Activated CD8-positive, alpha-beta memory T cell treated with anti-CD3 and anti-CD28 coated beads, Interleukin-2, amount 10 ng/mL, durations not matched to agents 7 days and 5 days (primary cell): ENCODE data around the gene SOSTDC1. TPM values are rescaled to one million over a fixed set of nuclear protein-coding genes. Genes with fewer than 3 reads are reported as not detected.
"Not testable (repeated sequence)": the region's sequence is repeated elsewhere in the genome, so short reads cannot be mapped to it uniquely, and the experiment has no call there.

Experiments used
- ATAC-seq: fragments of 150-1000 bp; cut with Tn5 transposase; one replicate; pipeline ENCODE4 v1.10.0; 2021; ENCODE audit warnings: moderate library complexity
- CTCF ChIA-PET: fragments of 350-600 bp; sonication (Branson Sonifier 250); formaldehyde crosslinking; loops from one replicate; lab custom pipeline; 2021; ENCODE audit warnings: antibody characterized with exemption; lab: Charles Lee
- DNase-seq: peaks from one replicate; pipeline ENCODE4 v3.0.0-alpha.2; 2020
- H3K27ac Mint-ChIP-seq: one replicate; pipeline ENCODE4 v1.8.0; 2021; ENCODE audit warnings: mild to moderate bottlenecking, mixed read lengths
- H3K27me3 Mint-ChIP-seq: one replicate; pipeline ENCODE4 v1.8.0; 2021; ENCODE audit warnings: mixed read lengths
- H3K36me3 Mint-ChIP-seq: one replicate; pipeline ENCODE4 v1.8.0; 2021; ENCODE audit warnings: mild to moderate bottlenecking, mixed read lengths
- H3K4me1 Mint-ChIP-seq: one replicate; pipeline ENCODE4 v1.8.0; 2021; ENCODE audit warnings: mixed read lengths
- H3K4me3 Mint-ChIP-seq: one replicate; pipeline ENCODE4 v1.8.0; 2021; ENCODE audit warnings: mild to moderate bottlenecking, moderate library complexity, mixed read lengths
- H3K9me3 Mint-ChIP-seq: one replicate; pipeline ENCODE4 v1.8.0; 2022; ENCODE audit warnings: low read depth, mixed read lengths
- total RNA-seq, 2 experiments: library from RNA; stranded (reverse); gene quantifications; one replicate each; pipeline ENCODE4 v1.2.3, GENCODE V29; 2021

SOSTDC1 gene
- total RNA-seq, 2 experiments from 2014 or later: not detected

- no peak overlapping the region for H3K4me3 Mint-ChIP-seq
- H3K27ac Mint-ChIP-seq: peak overlapping the region; percentile 70
- CTCF ChIA-PET: no interaction called here
- DNase-seq: no peak
- H3K36me3 Mint-ChIP-seq: no peaks in the 10 kb centered on the region
- ATAC-seq: peak; percentile 70
- no peaks in the 10 kb centered on the region for H3K27me3 Mint-ChIP-seq
- peaks cover 9% of the 10 kb centered on the region for H3K4me1 Mint-ChIP-seq
- no peaks in the 10 kb centered on the region for H3K9me3 Mint-ChIP-seq
These were observed 27.1 kb upstream of the SOSTDC1 start for GRCh38 chr7:16492513-16493062.

DNA sequence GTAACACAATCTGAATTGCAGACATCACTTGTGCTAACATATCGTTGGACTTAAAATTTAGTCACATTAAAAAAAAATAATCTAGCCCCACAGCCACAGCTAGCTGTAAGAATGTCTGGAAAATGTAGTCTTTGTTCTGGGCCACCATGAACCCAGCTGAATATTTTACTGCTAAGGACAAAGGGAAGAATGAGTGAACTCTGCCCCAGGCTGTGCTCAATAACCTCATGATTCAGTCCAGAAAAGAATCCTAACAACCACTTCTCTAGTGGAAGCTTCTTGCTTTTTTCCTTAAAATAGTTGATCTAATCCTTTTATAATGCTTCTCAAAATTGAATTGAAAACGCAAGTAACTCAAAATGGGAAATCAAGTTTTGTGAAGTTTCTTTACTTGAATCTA is 25.6 kb upstream of the SOSTDC1 start:
- Mint-ChIP-seq H3K4me3 (no peak overlapping the region), H3K27ac (no peak overlapping the region), H3K27me3 (no peaks in the 10 kb centered on the region), H3K9me3 (no peaks in the 10 kb centered on the region), H3K36me3 (no peaks in the 10 kb centered on the region), H3K4me1 (peaks cover 9% of the 10 kb centered on the region)
- ATAC-seq: no peak
- CTCF ChIA-PET: no interaction called here
- no peak for DNase-seq

DNA sequence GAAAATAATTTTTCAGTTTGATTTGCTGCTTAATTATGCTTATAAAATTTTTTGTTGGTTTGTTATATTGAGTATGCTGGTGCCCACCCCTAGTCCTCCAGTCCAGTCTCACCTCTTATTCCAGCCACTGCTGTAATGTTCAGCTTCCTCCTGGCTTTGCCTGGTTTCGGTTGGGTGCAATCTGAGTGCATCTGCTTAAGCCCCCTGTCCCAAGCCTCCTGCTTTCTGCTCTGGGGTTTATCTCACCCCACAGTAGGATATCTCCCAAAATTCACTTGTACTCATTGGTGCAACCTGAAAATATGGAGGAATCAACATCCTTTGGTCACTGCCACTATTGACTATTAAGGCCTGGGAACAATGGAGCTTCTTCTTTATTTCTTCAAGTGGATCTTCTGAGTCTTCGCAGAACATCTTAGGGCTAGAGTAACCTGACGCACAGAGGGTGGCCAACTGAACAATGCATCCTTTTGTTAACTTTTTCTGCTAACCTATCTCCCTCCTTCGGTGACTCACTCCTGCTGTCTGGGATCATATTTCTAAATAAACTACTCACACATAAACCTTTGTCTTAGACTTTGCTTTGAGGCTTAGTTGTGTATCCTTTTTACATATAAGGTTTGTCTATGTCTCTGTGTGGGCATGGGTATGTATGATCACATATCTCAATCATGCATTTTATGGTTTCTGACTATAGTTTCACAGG is 19.1 kb upstream of the SOSTDC1 start:
- Mint-ChIP-seq H3K27me3 (peaks cover 4% of the 10 kb centered on the region), H3K4me3 (no peak overlapping the region), H3K27ac (no peak overlapping the region), H3K4me1 (no peaks in the 10 kb centered on the region), H3K36me3 (no peaks in the 10 kb centered on the region), H3K9me3 (no peaks in the 10 kb centered on the region)
- no peak for ATAC-seq
- CTCF ChIA-PET: interaction anchor here (1.2 kb wide), 1 partner anchor 80 kb away, joined by 3 read pairs; no protein-coding TSS in a partner anchor
- DNase-seq: no peak

DNA sequence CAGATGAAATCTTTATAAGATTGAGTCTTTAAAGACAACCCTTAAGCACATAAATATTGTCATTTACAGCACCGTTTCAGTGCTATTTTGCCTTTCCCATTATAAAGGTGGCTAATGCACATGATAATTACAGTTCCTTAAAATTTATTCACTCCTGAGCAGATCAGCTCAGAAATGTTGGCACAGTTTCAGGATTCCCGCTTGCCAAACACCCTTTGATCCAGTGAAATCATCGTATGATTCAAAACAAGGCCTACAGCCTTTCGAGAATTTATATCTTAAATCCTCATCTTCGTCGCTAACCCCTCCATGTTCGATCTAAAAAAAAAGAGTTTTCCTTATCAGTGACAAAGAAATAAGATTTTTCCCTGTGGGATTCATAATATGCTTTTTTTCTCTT is 14.1 kb upstream of the SOSTDC1 start:
- no peak overlapping the region for H3K27ac Mint-ChIP-seq
- peaks cover 4% of the 10 kb centered on the region for H3K27me3 Mint-ChIP-seq
- H3K4me1 Mint-ChIP-seq: no peaks in the 10 kb centered on the region
- no peaks in the 10 kb centered on the region for H3K36me3 Mint-ChIP-seq
- DNase-seq (no peak), ATAC-seq (no peak)
- no peaks in the 10 kb centered on the region for H3K9me3 Mint-ChIP-seq
- H3K4me3 Mint-ChIP-seq: no peak overlapping the region
- CTCF ChIA-PET: no interaction called here

- DNase-seq (no peak), ATAC-seq (no peak)
- no peaks in the 10 kb centered on the region for H3K36me3 Mint-ChIP-seq
- H3K9me3 Mint-ChIP-seq: no peaks in the 10 kb centered on the region
- H3K27ac Mint-ChIP-seq: no peak overlapping the region
- H3K4me1 Mint-ChIP-seq: no peaks in the 10 kb centered on the region
- CTCF ChIA-PET: no interaction called here
- peaks cover 4% of the 10 kb centered on the region for H3K27me3 Mint-ChIP-seq
- no peak overlapping the region for H3K4me3 Mint-ChIP-seq
These were observed 13.6 kb upstream of the SOSTDC1 start for GRCh38 chr7:16479161-16479560.

GRCh38 chr7:16471933-16472332 is 6.4 kb upstream of the SOSTDC1 start:
- CTCF ChIA-PET: no interaction called here
- H3K27ac Mint-ChIP-seq: no peak overlapping the region
- ATAC-seq (no peak), DNase-seq (no peak)
- peaks cover 5% of the 10 kb centered on the region for H3K27me3 Mint-ChIP-seq
- H3K4me1 Mint-ChIP-seq: no peaks in the 10 kb centered on the region
- H3K36me3 Mint-ChIP-seq: no peaks in the 10 kb centered on the region
- H3K9me3 Mint-ChIP-seq: no peaks in the 10 kb centered on the region
- H3K4me3 Mint-ChIP-seq: no peak overlapping the region

DNA sequence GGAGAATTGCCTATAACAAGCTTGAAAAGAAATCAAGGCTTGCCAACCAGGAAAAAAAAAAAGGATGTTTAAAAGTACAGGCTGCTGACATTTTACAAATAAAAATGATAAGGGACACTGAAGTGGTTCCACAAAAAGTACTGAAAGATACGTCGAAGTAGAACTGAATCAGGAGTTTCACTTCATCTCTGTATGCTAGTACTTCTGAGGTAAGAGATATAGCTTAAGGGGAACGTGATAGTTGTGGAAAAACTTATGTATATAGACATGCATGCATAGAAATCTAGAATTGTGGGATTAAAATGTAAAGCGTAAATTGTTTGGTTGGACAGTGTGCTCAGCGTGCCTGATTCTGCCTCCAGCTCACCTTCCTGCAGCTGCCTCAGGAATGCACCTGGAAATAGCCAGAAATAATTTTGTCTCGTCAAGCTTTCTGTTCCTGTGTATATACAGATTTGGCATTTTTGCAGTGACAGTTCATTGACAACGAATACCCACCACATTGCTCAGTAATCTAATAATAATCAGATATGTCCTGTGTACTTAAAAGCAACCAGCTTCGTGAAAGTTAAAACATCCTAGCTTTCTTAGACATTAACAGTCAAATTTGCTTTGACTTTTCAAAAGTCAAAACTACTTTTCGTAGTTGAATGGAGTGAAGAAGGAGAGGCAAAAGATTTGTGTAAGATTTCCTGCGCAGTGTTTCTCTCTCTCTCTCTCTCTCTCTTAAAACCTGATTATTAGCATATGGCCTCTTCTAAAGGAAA is 1.4 kb downstream of the SOSTDC1 start:
- Mint-ChIP-seq H3K9me3 (no peaks in the 10 kb centered on the region), H3K27ac (no peak overlapping the region), H3K36me3 (no peaks in the 10 kb centered on the region), H3K4me3 (no peak overlapping the region), H3K27me3 (peaks cover 20% of the 10 kb centered on the region), H3K4me1 (no peaks in the 10 kb centered on the region)
- CTCF ChIA-PET: no interaction called here
- no peak for DNase-seq
- no peak for ATAC-seq

DNA sequence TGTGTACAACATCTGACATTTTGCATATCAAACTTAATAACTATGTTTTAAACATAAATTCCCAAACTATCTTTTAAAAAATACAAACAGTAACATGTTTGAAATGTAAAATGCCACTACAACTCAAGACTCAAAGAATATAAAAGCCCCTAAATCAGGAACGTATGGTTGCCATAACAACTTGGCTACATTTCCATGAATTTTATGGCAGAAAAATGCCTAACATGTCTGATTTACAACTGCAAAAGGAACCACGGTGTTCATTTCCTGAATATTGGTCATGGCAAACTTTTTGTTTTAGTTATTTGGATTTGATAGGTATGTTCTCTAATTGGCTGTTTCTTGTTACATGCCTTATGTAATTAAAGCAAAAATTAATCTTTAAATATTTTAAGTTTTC is 2.0 kb downstream of the SOSTDC1 start:
- no peak overlapping the region for H3K27ac Mint-ChIP-seq
- H3K27me3 Mint-ChIP-seq: peaks cover 18% of the 10 kb centered on the region
- CTCF ChIA-PET: no interaction called here
- DNase-seq (no peak), ATAC-seq (no peak)
- H3K36me3 Mint-ChIP-seq: no peaks in the 10 kb centered on the region
- no peak overlapping the region for H3K4me3 Mint-ChIP-seq
- no peaks in the 10 kb centered on the region for H3K9me3 Mint-ChIP-seq
- H3K4me1 Mint-ChIP-seq: no peaks in the 10 kb centered on the region

- H3K27ac Mint-ChIP-seq: no peak overlapping the region
- no peaks in the 10 kb centered on the region for H3K4me1 Mint-ChIP-seq
These were observed 3.1 kb downstream of the SOSTDC1 start for GRCh38 chr7:16462431-16462889.

DNA sequence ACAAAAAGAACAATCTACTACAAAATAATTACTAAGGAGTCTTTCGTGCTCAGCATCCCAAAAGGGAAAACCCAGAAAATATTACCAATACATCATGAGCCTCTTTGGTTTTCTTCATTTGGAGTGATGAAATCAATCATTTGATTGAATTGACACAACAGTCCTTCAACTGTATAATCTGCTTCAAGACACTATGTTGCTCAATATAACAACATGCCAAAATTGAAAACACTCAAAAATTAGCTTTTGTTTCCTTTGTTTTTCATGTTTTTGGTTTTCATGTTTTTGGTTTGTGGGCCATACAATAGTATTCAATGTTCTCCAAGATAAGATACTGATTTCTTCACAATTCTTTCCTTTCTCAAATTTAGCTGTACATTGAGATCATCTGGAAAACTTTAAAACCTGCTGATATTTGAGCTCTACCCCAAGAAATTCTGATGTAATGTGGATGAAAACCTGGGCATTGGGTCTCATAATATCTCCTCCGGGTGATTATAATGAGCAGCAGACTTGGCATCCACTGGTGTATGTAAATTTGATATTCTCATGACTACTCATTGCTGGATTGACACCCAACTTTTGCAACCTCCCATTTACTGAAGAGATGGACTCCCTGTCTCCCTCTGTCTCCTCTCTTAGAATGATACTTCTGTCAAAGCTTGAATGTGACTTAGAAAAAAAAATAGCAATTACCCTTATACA is 4.6 kb downstream of the SOSTDC1 start:
- no peaks in the 10 kb centered on the region for H3K9me3 Mint-ChIP-seq

More at GRCh38 chr7:16462431-16462889, 3.1 kb downstream of the SOSTDC1 start:
- ATAC-seq: no peak
- Mint-ChIP-seq H3K4me3 (no peak overlapping the region), H3K27me3 (peaks cover 18% of the 10 kb centered on the region), H3K9me3 (no peaks in the 10 kb centered on the region), H3K36me3 (no peaks in the 10 kb centered on the region)
- CTCF ChIA-PET: no interaction called here
- no peak for DNase-seq

DNA sequence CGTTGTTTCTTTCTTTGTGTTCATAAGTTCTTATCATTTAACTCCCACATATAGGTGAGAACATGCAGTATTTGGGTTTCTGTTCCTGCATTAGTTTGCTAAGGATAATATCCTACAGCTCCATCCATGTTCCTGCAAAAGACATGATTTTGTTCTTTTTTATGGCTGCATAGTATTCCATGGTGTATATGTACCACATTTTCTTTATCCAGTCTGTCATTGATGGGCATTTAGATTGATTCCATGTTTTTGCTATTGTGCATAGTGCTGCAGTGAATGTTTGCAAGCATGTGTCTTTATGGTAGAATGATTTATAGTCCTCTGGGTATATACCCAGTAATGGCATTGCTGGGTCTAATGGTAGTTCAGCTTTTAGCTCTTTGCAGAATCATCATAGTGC is 9.2 kb downstream of the SOSTDC1 start:
- not testable (repeated sequence) for H3K4me3 Mint-ChIP-seq, H3K9me3 Mint-ChIP-seq, H3K4me1 Mint-ChIP-seq, H3K27me3 Mint-ChIP-seq, H3K27ac Mint-ChIP-seq, ATAC-seq, DNase-seq, H3K36me3 Mint-ChIP-seq
- CTCF ChIA-PET: interaction anchor here (0.6 kb wide), 1 partner anchor 108 kb away, joined by 3 read pairs; no protein-coding TSS in a partner anchor

More for the DNA sequence above, 4.6 kb downstream of the SOSTDC1 start:
- H3K27me3 Mint-ChIP-seq: peaks cover 12% of the 10 kb centered on the region
- H3K4me3 Mint-ChIP-seq: no peak overlapping the region
- CTCF ChIA-PET: no interaction called here
- no peak overlapping the region for H3K27ac Mint-ChIP-seq
- ATAC-seq (no peak), DNase-seq (no peak)
- peaks cover 2% of the 10 kb centered on the region for H3K4me1 Mint-ChIP-seq
- H3K36me3 Mint-ChIP-seq: no peaks in the 10 kb centered on the region

GRCh38 chr7:16455591-16455990 is 9.9 kb downstream of the SOSTDC1 start:
- Mint-ChIP-seq H3K9me3 (no peaks in the 10 kb centered on the region), H3K36me3 (no peaks in the 10 kb centered on the region), H3K4me1 (peaks cover 9% of the 10 kb centered on the region), H3K4me3 (no peak overlapping the region), H3K27me3 (no peaks in the 10 kb centered on the region), H3K27ac (no peak overlapping the region)
- ATAC-seq (no peak), DNase-seq (no peak)
- CTCF ChIA-PET: no interaction called here

- CTCF ChIA-PET: no interaction called here
These were observed 15.2 kb downstream of the SOSTDC1 start for GRCh38 chr7:16450366-16450765.

More at GRCh38 chr7:16450366-16450765, 15.2 kb downstream of the SOSTDC1 start:
- no peak overlapping the region for H3K27ac Mint-ChIP-seq
- H3K4me3 Mint-ChIP-seq: no peak overlapping the region
- DNase-seq: no peak
- H3K27me3 Mint-ChIP-seq: no peaks in the 10 kb centered on the region
- H3K4me1 Mint-ChIP-seq: peaks cover 3% of the 10 kb centered on the region
- no peak for ATAC-seq
- no peaks in the 10 kb centered on the region for H3K36me3 Mint-ChIP-seq
- no peaks in the 10 kb centered on the region for H3K9me3 Mint-ChIP-seq
